Lung (tissue), 12 donors: ENCODE data around the gene KRTAP1-5. TPM values are rescaled to one million over a fixed set of nuclear protein-coding genes. Genes with fewer than 3 reads are reported as not detected.
"Not testable (repeated sequence)": the region's sequence is repeated elsewhere in the genome, so short reads cannot be mapped to it uniquely, and the experiment has no call there.

Experiments used
- ATAC-seq: fragments of 200-7000 bp; cut with Tn5 transposase; one replicate; pipeline ENCODE4 v1.9.1; 2020; ENCODE audit warnings: moderate number of reproducible peaks; ENCODE audit not compliant: insufficient read depth, low FRiP score
- DNase-seq, 3 donors: peaks; one replicate each; pipeline ENCODE4 v3.0.0-alpha.2; 2013 to 2017
- H3K27ac ChIP-seq, 2 donors: one replicate each; pipeline ENCODE4 v1.5.1; 2013; ENCODE audit warnings: mild to moderate bottlenecking in 2 of 2, moderate library complexity in 2 of 2, control low read depth in 1 of 2, inconsistent platforms in 1 of 2, low read depth in 1 of 2, low read length in 1 of 2
- H3K27me3 ChIP-seq, 3 donors: one replicate each; pipeline ENCODE4 v1.5.1; 2013; ENCODE audit warnings: low read length in 2 of 3; ENCODE audit not compliant: control insufficient read depth in 3 of 3, insufficient read depth in 3 of 3
- H3K36me3 ChIP-seq, 4 donors: one replicate each; pipeline ENCODE4 v1.5.1; 2013; ENCODE audit warnings: low read length in 4 of 4, mild to moderate bottlenecking in 1 of 4, moderate library complexity in 1 of 4; ENCODE audit not compliant: control insufficient read depth in 4 of 4, insufficient read depth in 4 of 4
- H3K4me1 ChIP-seq, 5 donors: one replicate each; pipeline ENCODE4 v1.5.1; 2013; ENCODE audit warnings: low read length in 5 of 5, mild to moderate bottlenecking in 2 of 5, moderate library complexity in 1 of 5; ENCODE audit not compliant: control insufficient read depth in 5 of 5, insufficient read depth in 5 of 5
- H3K4me3 ChIP-seq: one replicate; pipeline ENCODE4 v1.5.1; 2013; ENCODE audit warnings: mild to moderate bottlenecking, control low read depth, moderate library complexity
- H3K9ac ChIP-seq, 2 donors: one replicate each; pipeline ENCODE4 v1.5.1; 2013; ENCODE audit warnings: low read length in 2 of 2, control low read depth in 1 of 2; ENCODE audit not compliant: insufficient read depth in 1 of 2
- H3K9me3 ChIP-seq, 4 donors: one replicate each; pipeline ENCODE4 v1.5.1; 2013; ENCODE audit warnings: low read length in 3 of 4, mild to moderate bottlenecking in 1 of 4, moderate library complexity in 1 of 4; ENCODE audit not compliant: control insufficient read depth in 4 of 4, insufficient read depth in 3 of 4
- WGBS, 2 donors: extraction: QIAGEN DNeasy Blood & Tissue Kit; methylation state at CpG; one replicate each; pipeline ENCODE4 v1.1.7; 2013; 5-methylcytosine and 5-hydroxymethylcytosine counted together
- polyA plus RNA-seq, 2 donors: library from polyadenylated mRNA; stranded (reverse); fragments of 200-250 nt; gene quantifications; one replicate each; pipeline ENCODE4 v1.2.1, GENCODE V29; 2013
- total RNA-seq, 2 donors: library from RNA; depleted of rRNA in 1 of 2; stranded (reverse); fragments of >200 nt in 1 of 2; gene quantifications; one replicate each; pipeline ENCODE4 v1.2.1, GENCODE V29; 2014 to 2021
- TF ChIP-seq, protein P1 (sequence below): IDR thresholded peaks from 2 replicates; pipeline ENCODE4 v1.5.1; 2012; ENCODE audit warnings: mild to moderate bottlenecking; ENCODE audit errors: control extremely low read depth, extremely low read depth
- donor health status: control.
- donor health status: control.
- donor health status: Bipolar disorder and iron deficiency.
- donor health status: healthy.
- donor health status: DM: yes; HTN: yes; CAD: no.

Gene KRTAP1-5
- total and polyA plus RNA-seq, 4 donors = not detected

DNA sequence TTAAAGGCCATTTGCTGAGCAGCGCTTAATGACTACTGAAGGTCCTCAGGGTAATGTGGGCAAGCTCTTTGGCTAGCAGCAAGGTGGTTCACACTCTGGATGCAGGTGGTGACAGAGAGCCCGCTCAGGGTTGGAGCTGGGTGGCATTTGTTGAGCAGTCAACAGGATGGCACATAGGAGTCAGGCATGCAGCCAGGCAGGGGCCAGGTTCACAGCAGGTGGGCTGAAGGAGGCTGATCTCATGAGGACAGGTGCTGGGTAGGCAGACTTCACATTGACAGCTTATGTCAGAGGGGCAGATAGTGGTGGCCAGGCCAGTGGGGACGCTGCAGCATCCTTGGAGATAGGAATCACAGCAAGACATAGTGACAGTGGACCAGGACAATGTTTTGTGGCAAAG is 22.6 kb downstream of the KRTAP1-5 start:
- Histone ChIP-seq H3K27ac (no peak overlapping the region), H3K36me3 (no peaks in the 10 kb centered on the region), H3K4me3 (no peak overlapping the region), H3K9me3 (no peaks in the 10 kb centered on the region), H3K27me3 (no peaks in the 10 kb centered on the region), H3K4me1 (peaks cover 0 to under 1% (median 0%) of the 10 kb centered on the region in 5 donors), H3K9ac (no peak overlapping the region)
- ATAC-seq = no peak
- WGBS, 2 donors = 92 to 96% methylated on average over 3 of the region's 3 CpGs
- no peak for DNase-seq
- TF ChIP-seq, protein P1, sequence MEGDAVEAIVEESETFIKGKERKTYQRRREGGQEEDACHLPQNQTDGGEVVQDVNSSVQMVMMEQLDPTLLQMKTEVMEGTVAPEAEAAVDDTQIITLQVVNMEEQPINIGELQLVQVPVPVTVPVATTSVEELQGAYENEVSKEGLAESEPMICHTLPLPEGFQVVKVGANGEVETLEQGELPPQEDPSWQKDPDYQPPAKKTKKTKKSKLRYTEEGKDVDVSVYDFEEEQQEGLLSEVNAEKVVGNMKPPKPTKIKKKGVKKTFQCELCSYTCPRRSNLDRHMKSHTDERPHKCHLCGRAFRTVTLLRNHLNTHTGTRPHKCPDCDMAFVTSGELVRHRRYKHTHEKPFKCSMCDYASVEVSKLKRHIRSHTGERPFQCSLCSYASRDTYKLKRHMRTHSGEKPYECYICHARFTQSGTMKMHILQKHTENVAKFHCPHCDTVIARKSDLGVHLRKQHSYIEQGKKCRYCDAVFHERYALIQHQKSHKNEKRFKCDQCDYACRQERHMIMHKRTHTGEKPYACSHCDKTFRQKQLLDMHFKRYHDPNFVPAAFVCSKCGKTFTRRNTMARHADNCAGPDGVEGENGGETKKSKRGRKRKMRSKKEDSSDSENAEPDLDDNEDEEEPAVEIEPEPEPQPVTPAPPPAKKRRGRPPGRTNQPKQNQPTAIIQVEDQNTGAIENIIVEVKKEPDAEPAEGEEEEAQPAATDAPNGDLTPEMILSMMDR = no peak

DNA sequence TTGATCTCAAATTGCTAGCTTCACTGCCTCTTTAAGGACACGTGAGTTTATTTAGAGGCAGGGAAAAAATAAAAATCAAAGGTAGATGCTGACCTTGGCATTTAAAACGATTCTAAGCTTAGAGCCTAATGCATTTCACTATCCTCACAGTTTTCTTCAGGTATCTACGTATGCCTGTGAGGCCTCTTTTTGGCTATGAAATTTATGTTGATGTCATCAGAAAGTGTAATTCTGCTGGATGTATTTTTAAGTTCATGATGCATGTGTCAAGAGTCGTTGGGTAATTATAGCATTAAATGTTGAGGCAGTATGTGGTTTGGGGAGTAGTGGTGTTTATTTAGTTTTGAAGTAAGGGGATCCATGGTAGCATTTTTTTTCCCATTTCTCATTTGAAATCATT is 23.1 kb downstream of the KRTAP1-5 start:
- no peak for ATAC-seq
- no peak for DNase-seq
- TF ChIP-seq, protein P1 = no peak
- no peak overlapping the region for H3K4me3 ChIP-seq
- no peak overlapping the region for H3K27ac ChIP-seq
- H3K36me3 ChIP-seq = no peaks in the 10 kb centered on the region
- H3K4me1 ChIP-seq = no peaks in the 10 kb centered on the region
- WGBS, 2 donors = 71 to 83% methylated on average over 4 of the region's 4 CpGs
- H3K27me3 ChIP-seq = no peaks in the 10 kb centered on the region
- H3K9ac ChIP-seq = no peak overlapping the region
- no peaks in the 10 kb centered on the region for H3K9me3 ChIP-seq

DNA sequence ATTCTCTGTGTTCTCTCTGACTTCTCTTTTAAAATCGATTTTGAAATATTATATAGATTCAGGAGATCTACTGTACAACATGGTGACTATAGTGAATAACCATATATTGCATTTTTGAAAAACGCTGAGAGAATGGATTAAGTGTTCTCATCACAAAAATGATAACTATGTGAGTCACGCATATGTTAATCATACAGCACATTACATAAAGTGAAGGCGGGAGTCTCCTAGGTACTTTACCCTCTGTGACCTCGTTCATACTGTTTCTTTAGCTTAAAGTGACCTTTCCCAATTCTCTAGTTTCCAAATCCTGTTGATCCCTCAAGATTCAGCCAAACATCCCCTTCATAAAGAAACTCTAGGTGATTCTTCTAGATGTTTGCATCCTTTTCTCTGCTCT is 24.2 kb downstream of the KRTAP1-5 start:
- TF ChIP-seq, protein P1 = no peak
- Histone ChIP-seq H3K9me3 (no peaks in the 10 kb centered on the region), H3K27ac (no peak overlapping the region), H3K4me3 (no peak overlapping the region), H3K36me3 (no peaks in the 10 kb centered on the region), H3K4me1 (no peaks in the 10 kb centered on the region), H3K27me3 (peaks cover 0 to 2% (median 0%) of the 10 kb centered on the region in 3 donors), H3K9ac (no peak overlapping the region)
- ATAC-seq (no peak), DNase-seq (no peak)
- 52 to 69% methylated on average over 5 of the region's 5 CpGs for WGBS, 2 donors

DNA sequence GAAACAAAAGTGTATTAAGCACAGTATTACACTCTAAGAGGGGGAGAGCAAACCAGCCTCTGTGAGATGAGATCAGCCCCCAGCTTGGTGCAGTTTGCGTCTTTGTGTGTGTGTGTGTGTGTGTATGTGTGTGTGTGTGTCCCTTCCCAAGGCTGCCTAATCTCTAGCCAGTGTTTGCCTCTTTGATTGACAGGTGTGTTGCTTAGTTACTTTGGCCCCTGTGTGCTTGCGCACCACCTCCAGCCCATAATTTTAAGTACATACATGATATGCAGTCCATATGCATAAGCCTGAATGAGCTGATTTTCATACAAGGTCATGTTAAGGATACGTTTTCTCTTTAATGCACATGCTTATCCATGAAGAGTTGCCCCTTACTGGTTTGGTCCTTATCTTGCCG is 25.2 kb downstream of the KRTAP1-5 start:
- Histone ChIP-seq H3K4me1 (no peaks in the 10 kb centered on the region), H3K36me3 (no peaks in the 10 kb centered on the region), H3K4me3 (no peak overlapping the region), H3K9ac (no peak overlapping the region), H3K27me3 (peaks cover 0 to 2% (median 0%) of the 10 kb centered on the region in 3 donors), H3K9me3 (no peaks in the 10 kb centered on the region), H3K27ac (no peak overlapping the region)
- no peak for DNase-seq
- ATAC-seq = no peak
- TF ChIP-seq, protein P1 = no peak
- WGBS, 2 donors = 83 to 88% methylated on average over 4 of the region's 4 CpGs

DNA sequence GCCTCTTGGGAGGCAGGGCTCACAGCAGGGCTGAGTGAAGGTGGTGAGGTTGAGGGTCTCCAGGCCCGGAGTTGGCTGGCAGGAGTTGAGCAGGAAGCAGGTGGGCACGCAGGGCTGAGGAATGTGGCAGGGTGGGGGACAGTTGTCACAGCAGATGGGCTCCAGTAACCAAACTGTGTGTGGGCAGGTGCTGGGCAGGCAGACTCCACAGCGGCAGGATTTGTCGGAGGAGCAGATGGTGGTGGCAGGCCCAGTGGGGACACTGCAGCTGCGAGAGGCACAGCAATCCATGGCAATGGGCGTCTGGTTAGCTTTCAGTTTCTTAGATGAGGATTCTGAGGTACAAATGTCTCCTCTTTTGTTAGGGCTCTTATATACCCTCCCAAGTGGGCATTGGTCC is 27.4 kb downstream of the KRTAP1-5 start, which contains the start of gene KRTAP3-2:
Gene KRTAP3-2 (minus strand): TSS at position 344 of the 400 bp plus-strand sequence. CDS start 53 bp downstream, at position 291.
- not testable (repeated sequence) for H3K4me1 ChIP-seq, H3K36me3 ChIP-seq, H3K27me3 ChIP-seq, H3K4me3 ChIP-seq, H3K9ac ChIP-seq, ATAC-seq, H3K9me3 ChIP-seq, H3K27ac ChIP-seq, DNase-seq
- 84 to 89% methylated on average over 6 of the region's 6 CpGs for WGBS, 2 donors
